ENCODE data around the gene MYO16. TPM values are rescaled to one million over a fixed set of nuclear protein-coding genes. Genes with fewer than 3 reads are reported as not detected.
"Not testable (repeated sequence)": the region's sequence is repeated elsewhere in the genome, so short reads cannot be mapped to it uniquely, and the experiment has no call there.

The MYO16 gene
- total RNA-seq, 1 donor from 2014 or later: 0.23 TPM

DNA sequence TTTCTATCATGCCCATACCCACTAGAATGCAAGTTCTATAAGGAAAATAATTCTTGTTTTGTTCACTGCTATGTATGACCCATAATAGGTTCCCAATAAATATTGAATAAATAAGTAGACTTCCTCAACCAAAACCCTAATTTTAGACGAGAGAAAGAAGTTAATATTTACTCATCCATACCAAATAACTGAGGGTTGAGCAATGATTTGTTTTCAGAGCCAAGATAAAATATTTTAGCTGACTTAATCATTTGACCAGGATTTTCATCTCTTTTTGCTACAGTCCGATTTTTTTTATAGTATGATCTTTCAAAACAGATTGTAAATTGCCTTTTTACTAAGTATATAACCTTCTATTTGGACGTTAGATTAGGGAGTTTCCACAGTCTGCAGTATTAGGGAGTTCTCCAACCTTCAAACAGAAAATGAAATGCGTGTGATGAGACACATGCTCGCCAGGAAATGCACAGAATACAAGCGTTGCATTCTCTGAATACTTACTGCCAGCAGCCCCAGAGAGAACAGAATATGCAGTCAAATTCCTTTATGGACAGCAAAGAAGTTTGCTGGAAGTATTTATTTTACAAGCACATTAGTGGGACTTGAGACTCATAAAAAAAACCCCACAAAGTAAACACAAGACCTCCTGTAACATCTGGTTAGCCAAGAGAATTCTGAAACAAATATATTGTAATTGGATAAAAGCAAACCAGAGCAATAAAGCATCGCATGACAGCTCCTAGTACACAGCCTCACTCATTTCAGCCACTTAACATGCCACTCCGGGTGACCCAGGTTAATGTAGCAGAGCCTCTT lies 230.0 kb downstream of the MYO16 start:
- no peak for DNase-seq (ENCODE audit: extremely low read depth, low read depth, low spot score)

DNA sequence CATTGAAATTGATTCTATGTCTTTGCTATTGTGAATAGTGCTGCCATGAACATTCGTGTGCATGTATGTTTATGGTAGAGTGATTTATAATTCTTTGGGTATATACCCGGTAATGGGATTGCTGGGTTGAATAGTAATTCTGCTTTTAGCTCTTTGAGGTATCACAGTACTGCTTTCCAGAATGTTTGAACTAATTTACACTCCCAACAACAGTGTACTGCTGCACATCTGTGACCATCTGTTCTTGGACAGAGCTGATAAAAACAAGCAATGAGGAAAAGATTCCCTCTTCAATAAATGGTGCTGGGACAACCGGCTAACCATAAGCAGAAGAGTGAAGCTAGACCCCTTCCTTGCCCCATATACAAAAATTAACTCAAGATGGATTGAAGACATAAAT lies 231.0 kb downstream of the MYO16 start:
- no peak for DNase-seq (ENCODE audit: extremely low read depth, low read depth, low spot score)

DNA sequence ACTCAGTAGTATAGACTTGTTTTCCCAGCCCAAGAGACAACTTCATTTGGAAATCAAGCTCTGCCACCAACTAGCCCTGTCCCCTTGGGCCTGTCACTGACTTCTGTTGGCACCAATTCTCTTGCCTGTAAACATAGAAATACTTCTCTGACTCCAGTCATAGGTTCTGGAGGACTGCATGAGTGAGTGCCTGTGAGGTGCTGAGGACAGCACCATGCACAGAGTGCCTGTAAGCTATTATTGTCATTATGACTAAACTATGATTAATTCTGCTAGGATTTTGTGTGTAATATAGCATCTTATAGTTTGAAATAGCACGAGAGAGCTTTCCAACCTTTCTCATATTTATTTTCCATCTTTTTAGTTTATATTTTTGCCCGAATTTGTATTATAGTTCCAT lies 247.9 kb downstream of the MYO16 start:
- DNase-seq (ENCODE audit: extremely low read depth, low read depth, low spot score): no peak

DNA sequence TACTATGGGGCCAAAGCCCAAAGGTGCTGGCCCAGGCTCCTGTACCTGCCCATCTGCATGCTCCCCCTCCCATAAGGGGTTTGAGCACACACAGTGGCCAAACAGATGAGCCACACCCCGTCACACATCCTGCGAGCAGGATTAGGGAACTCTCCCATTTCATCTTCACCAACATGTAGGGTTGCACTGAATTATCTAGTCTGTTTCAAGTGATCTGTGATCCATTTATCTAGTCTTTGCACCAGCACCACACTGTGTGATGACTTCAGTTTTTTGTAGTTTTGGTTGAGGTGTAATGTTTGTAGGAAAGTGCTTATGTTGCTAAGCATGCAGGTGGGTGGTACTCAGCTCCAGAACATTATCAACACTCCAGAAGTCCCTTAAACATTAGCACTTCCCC lies 249.3 kb downstream of the MYO16 start:
- DNase-seq (ENCODE audit: extremely low read depth, low read depth, low spot score): no peak

DNA sequence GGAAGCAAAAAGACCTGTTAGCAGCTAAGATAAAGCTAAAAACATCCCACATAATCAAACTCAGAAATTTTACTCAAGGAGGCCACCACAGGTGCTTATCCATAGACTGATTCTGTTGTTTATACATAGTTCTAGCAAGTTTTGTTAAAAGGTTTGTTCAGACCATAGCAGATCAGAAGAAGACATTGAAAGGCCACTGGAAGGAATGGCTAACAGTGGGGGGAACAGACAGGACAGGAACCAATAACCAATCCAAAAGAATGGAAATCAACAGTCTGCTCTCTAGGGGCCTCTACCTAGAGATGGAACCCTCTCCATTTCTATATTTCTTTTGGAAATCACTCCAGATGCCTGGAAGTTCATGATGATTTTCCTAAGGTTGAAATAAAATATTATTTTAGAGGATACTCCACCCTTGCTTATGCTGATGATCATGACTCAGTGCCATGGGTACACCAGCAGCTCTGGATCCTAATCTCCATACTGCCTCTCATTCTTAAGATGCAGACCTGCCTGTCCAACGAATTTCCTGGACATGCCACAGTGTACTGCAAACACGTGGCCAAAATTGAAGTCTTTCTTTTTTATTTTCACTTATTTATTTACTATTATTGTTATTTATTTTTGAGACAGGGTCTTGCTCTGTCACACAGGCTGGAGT lies 260.0 kb downstream of the MYO16 start:
- no peak for DNase-seq (ENCODE audit: extremely low read depth, low read depth, low spot score)

DNA sequence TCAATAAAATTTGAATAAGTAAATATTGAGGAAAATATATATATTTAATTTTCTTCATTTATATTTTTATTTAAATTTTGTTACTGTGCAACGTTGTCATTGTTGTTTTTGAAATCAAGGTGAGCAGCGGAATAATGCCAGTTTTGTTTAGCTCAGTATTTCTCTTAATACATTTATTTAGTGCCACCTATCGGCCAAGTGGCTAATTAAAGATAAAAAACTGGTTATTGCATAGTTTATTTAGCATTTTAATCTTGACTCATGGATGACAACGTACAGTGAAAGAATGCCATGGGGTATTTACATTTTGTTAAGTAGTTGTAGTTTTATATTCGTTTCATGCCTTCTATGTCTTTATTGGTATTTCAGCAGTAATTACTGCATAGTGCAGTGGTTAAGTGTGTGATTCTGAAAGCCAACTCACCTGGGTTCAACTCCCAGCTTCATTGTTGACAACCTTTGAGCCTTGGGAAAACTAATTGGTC lies 265.9 kb downstream of the MYO16 start:
- DNase-seq (ENCODE audit: extremely low read depth, low read depth, low spot score): no peak

DNA sequence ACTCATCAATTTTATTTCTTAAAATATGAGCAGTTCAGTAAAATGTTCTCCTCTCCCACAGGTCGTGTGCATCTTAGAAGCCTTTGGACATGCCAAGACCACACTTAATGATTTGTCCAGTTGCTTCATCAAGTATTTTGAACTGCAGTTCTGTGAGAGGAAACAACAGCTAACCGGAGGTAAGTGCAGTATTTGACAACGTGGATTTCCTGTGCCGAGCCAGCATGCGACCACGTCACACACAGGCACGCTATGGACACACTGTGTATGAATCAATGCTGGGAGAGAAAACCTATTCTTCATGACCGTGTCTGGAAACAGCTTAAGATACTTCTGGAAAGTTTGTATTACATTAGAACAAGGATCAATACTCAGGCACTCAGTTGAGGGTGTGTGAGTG lies 268.5 kb downstream of the MYO16 start:
- no peak for DNase-seq (ENCODE audit: extremely low read depth, low read depth, low spot score)

DNA sequence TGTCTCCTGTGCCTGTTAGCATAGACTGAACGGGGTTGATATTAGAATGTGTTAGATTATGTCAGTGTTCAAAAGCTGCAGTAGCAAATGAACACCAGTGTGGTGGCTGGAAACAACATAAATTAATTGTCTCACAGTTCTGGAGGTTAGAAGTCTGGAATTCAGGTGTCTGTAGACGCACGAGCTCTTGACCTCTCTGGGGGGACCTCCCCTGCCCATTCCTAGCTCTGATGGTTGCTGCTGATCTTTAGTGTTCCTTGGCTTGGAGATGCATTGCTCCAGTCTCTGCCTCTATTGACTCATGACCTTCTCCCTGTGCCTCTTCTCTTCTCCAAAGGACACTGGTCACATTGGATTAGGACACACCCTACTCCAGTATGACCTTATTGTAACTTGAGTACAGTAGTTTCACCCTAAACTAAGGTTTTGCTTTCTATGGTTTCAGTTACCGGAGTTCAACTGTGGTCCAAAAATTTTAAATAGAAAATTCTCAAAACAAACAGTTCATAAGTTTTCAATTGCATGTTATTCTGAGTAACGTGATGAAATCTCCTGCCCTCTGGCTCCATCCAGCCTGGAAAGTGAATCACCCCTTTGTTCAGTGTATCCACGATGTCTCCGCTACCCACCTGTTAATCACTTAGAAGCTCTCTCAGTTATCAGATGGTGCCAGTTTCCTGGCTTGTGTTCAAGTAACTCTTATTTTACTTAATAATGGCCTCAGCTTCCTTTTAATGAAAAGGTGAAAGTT lies 273.2 kb downstream of the MYO16 start:
- DNase-seq (ENCODE audit: extremely low read depth, low read depth, low spot score): no peak

DNA sequence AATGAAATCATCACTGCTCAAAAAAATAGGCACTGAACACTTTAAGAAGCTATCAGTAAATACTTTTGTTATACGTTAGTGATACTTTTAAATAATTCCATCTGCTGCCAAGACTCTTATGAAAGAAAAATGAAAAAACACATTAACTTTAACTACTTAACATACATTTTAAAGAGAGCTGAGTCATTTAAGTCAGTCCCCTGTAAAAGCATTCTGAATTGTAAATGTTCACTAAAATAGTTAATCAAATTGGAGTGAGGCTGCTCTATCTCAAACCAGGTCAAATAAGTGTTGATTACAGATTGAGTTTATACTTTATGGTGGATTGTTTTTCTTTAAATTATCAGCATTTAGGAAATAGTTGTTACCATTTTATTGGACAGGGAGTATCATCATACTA lies 274.2 kb downstream of the MYO16 start:
- DNase-seq (ENCODE audit: extremely low read depth, low read depth, low spot score): no peak

DNA sequence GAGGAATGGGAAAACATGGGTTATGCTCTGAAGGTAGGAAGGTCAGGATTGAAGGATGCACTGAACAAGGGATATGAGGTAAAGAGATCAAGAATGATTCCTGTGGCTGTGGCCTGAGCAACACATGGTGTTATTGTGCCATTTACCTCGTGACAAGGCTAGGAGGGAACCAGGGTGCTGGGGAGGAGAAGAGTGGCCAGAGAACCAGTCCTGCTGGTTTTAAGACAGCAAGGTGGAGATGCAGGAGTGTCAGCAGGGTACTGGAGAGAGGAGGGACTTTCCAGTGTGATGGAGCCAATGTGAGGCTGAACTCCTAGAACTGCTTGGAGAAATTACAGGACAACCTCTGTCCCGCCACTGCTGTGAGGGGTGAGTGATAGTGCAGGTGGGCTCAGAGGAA lies 282.4 kb downstream of the MYO16 start:
- DNase-seq (ENCODE audit: extremely low read depth, low read depth, low spot score): no peak

DNA sequence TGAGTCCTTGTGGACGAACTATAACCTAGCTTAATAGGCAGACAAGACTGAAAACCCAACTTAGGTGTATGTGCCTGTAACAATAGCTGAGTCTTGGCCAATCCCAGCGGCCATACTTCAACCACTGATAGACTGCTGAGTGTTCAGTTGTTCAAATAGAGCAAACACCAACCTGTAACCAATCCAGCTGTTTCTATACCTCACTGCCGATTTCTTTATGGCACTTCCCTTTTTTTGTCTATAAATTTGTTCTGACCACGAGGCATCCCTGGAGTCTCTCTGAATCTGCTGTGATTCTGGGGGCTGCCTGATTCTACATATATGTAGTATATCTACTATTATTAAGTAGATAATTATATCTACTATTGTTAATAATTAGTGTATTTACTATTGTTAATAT lies 284.3 kb downstream of the MYO16 start:
- not testable (repeated sequence) for DNase-seq (ENCODE audit: extremely low read depth, low read depth, low spot score)

DNA sequence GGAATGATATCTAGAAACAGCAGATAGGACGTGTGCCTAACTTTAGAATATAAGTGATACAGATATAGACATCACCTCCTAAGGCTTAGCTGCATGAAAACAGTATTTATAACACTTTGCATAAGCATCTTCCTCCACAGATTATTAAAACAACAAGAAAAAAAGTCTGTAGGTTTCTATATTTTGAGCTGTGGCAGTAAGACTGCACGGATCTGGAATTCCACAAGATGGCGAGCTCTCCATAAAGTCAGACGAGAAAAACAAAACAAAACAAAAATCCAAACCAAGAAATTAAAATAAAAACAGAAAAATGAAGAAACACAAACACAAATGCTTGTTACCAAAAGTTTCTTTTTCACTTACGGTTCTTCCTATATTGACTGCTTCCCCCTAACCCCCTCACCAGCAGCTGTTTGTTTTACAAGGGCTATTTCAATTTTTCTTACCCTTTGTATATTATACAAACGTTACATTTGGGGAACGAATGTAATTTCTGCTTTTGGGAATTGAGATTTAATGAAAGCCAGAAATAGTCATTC lies 285.8 kb downstream of the MYO16 start:
- no peak for DNase-seq (ENCODE audit: extremely low read depth, low read depth, low spot score)

DNA sequence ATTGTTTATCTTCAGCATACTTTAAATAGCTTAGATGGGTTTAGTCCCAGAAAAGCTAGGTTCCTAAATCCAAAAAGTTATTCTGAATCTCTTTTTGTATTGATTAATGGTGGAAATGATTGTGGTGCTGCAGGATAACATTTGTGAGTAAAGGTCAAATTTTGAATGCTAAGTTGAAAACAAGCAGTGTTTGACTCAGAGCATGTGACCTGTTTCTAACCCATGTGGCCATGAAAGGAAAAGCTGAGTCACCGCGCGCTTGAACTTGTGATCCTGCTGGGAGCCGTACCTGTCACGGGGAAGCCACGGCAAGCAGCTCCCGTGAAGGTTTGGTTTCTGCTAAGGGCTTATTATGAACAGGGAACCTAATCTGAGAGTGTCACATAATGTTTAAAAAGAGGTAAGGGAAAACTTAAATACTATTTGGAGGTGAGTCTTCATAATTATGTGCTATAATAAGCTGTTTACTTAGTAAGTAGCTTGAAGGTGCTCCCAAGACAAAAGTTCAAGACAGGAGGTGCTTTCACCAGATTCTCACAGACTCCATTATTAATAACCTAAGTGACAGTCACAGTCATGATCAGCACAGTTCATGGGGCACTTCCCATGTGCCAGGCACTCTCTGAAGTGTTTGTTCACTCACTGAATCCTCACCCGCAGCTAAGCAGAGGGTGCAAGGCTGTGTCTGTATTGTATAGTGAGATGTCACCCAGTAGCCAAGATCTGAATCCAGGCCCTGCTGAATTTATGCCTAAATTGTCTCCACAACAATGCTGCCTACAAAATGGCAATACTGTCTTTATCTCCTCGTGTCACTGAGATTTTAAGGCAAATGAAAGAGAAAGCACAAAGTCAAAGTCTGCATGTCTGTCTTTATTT lies 286.5 kb downstream of the MYO16 start:
- peak; percentile 93 for DNase-seq (ENCODE audit: extremely low read depth, low read depth, low spot score)

DNA sequence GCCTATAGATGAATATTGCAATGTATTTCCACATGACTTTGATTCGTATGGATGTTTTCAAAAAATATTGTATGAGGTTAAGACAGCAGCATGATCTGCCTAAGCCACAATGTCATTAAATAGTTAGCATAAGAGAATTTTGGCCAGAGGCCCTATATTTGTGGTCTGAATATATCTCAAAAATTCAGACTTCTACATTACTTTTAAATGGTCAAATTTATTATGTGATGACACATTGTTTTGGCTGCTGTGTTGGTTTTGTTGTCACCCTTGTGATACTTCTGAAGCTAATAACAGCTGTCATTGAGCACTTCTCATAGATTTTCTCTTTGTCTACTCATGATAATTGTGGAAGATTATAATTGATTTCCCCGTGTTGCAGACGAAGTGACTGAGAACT lies 288.2 kb downstream of the MYO16 start:
- no peak for DNase-seq (ENCODE audit: extremely low read depth, low read depth, low spot score)

DNA sequence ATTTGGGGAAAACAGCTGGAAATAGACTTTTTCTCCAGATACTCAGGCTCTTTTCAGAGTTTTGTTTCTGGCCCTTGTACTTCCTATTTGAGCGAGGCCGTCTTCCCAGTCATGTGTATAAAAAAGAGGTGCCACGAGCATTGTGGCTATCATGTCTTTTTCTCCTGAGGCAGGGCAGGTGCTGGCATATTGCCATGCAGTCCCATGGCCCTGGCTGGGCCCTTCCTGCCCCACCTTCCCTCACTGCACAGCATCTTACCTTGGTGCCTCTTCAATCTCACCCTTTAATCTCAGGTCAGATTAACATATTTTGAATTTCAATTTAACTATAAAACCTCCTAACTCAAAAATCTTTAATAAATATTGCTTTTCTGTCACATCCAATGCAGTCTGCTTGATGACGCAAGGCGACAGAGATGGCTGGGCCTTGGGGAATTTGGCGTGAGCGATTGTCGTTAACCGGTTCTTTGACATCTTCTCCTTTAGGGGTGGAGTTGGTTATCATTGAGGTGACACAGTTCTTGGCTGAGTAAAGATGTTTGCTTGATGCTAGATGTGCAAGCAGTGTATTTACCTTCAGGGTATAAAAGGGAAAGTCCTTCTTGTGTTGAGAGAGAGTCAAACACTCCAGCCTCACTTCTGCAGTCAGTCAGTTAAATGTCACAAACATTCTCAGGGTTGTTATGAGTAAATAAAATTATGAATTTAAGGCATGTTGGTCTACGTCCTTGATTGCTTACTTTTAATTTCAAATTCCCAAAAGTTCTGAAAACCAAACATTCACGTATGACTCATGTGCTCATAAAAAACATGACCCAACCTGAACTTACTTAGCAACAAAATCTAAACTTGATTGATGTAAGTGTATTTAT lies 289.9 kb downstream of the MYO16 start:
- DNase-seq (ENCODE audit: extremely low read depth, low read depth, low spot score): no peak

DNA sequence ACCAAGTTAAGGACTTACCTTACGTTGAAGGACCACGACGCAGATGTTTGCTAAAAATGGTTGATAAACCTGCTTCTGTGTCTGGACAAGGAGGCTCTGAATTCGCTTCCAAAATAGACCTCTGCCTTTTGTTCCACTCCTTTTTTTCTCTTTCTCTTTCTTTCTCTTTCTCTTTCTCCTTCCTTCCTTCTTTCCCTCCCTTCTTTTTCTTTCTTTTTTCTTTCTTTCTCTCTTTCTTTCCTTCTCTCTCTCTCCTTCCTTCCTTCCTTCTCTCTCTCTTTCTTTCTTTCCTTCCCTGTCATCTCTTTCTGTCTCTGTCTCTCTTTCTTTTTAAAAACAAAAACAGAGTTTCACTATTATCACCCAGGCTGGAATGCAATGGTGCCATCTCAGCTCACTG lies 290.7 kb downstream of the MYO16 start:
- no peak for DNase-seq (ENCODE audit: extremely low read depth, low read depth, low spot score)

DNA sequence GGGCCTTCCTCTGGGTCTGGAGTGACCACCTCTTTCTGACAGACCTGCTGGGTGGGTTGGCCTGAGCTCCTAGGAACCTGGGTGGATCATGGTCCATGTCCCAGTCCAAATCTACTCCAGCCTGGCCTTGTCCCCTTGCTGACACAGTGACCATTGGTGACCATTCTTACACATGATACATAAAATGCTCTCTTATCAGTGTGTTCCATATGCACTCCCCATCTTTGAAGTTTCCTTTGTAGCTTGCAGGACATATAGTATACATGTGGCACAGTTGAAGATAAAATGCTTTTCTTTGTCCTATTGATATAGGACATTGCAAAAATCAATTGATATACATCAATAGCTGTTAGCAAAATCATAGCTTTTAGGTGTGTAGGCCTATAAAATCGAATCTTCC lies 291.8 kb downstream of the MYO16 start:
- DNase-seq (ENCODE audit: extremely low read depth, low read depth, low spot score): no peak

DNA sequence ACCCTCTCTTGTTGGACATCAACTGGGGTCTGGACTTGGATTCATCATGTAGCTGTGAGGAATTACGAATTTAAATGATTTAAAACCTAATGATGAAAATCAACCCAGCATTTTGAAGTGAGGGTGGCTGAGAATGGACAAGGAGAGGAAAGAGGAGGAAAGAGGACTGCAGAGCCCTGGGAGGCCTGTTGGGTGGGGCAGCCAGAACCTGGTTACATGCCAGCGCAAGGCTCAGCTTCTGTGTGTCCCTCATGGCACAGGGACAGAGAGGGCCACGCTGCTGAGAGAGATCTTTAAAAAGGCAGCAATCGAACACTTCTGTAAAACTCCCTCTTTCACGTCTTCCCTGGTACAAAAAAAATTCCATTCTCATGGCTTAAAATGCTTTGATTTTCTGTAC lies 292.7 kb downstream of the MYO16 start:
- no peak for DNase-seq (ENCODE audit: extremely low read depth, low read depth, low spot score)

DNA sequence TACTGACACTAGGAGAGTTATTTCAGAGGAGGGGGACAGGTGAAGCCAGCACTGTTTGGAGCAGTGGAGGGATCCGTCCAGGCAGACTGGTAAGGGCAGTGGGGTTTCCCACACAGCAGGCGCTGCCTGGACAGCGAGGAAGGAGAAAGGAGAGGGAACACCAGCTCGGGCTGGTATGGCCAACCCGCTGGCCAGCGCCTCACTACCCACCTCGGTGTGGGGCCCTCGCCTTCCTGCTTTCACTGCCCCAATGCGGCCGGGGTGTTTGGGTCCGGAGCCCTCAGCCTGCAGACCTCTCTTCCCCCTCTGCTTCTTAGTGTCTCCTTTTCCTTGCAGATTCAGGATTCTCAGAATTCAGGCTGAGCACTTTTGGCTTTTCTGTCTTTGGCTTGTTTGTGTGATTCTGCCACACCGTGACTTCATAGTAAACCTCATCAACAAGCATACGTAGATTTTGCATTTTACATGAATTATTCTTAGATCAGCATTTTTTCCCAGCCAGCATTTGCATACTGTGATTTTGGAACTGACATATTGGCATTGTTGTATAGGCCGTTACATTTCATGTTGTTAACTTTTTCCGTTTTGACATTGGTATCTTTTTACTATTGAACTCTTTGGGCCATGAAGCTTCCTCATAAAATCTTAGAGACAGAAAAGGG lies 294.1 kb downstream of the MYO16 start:
- DNase-seq (ENCODE audit: extremely low read depth, low read depth, low spot score): no peak

Data from glomerular endothelial cell (primary cell).